Uterus (tissue), 4 donors: ENCODE data around the gene RPS15. TPM values are rescaled to one million over a fixed set of nuclear protein-coding genes. Genes with fewer than 3 reads are reported as not detected.

ENCODE experiments used
- DNase-seq, 2 donors: peaks; one replicate each; pipeline ENCODE4 v3.0.0-alpha.2; 2019 to 2020
- H3K27ac ChIP-seq, 2 donors: fragments of 200-600 bp; sonication (generic); 1 replicate in 1 of 2; 2 replicates in 1 of 2; pipeline ENCODE4 v1.5.1; 2016 to 2018
- H3K27me3 ChIP-seq, 2 donors: fragments of 200-600 bp; sonication (generic); one replicate each; pipeline ENCODE4 v1.5.1; 2018 to 2019; ENCODE audit warnings: control low read depth in 1 of 2
- H3K36me3 ChIP-seq, 2 donors: fragments of 200-600 bp; sonication (generic); one replicate each; pipeline ENCODE4 v1.5.1; 2019; ENCODE audit warnings: control low read depth in 1 of 2
- H3K4me1 ChIP-seq, 2 donors: fragments of 200-600 bp; sonication (generic); one replicate each; pipeline ENCODE4 v1.5.1; 2018 to 2019; ENCODE audit warnings: control low read depth in 1 of 2
- H3K4me3 ChIP-seq, 2 donors: fragments of 200-600 bp; sonication (generic); 1 replicate in 1 of 2; 2 replicates in 1 of 2; pipeline ENCODE4 v1.5.1; 2018 to 2019; ENCODE audit warnings: mild to moderate bottlenecking in 1 of 2
- H3K9me3 ChIP-seq, 2 donors: fragments of 200-600 bp; sonication (generic); one replicate each; pipeline ENCODE4 v1.5.1; 2019; ENCODE audit warnings: control low read depth in 1 of 2
- CTCF ChIP-seq, 4 experiments: fragments of 200-600 bp in 2 of 4; fragments of 450-650 bp in 2 of 4; sonication (generic) in 2 of 4; IDR thresholded peaks; one replicate each; pipeline ENCODE4 v1.5.1; 2016 to 2019; ENCODE audit warnings: antibody characterized with exemption in 4 of 4, mild to moderate bottlenecking in 2 of 4, moderate library complexity in 1 of 4
- POLR2A ChIP-seq, 2 donors: fragments of 450-650 bp; IDR thresholded peaks; one replicate each; pipeline ENCODE4 v1.6.1; 2016; ENCODE audit warnings: antibody characterized with exemption in 2 of 2, mild to moderate bottlenecking in 1 of 2, moderate library complexity in 1 of 2
- intact Hi-C: fragments of 100-400 bp; cut with DNase I; formaldehyde crosslinking; loops from one replicate; pipeline ENCODE4 v1.15.1; 2023; ENCODE audit warnings: low total_unique reads
- total RNA-seq, 4 donors: library from RNA; depleted of rRNA in 3 of 4; stranded (reverse); fragments of >200 nt in 3 of 4; gene quantifications; one replicate each; pipeline versions ENCODE4 v1.1.0 to v1.2.4, GENCODE V29; 2014 to 2023
- donor health status: DM: yes; HTN: yes; CAD: no.

RPS15 gene
- total RNA-seq, 4 donors from 2014 or later = 648 to 5,728 (median 1,854) TPM

GRCh38 chr19:1455336-1456120 lies 17.3 kb downstream of the RPS15 start:
- TF ChIP-seq POLR2A (IDR thresholded peaks at IDR 0.05) (no peak), CTCF (IDR thresholded peaks at IDR 0.05) (no peak)
- Histone ChIP-seq H3K36me3 (no peaks in the 10 kb centered on the region), H3K4me1 (peaks cover 0 to 13% of the 10 kb centered on the region in 2 donors), H3K4me3 (no peak overlapping the region), H3K27me3 (peaks cover 27 to 56% of the 10 kb centered on the region in 2 donors), H3K9me3 (no peaks in the 10 kb centered on the region), H3K27ac (no peak overlapping the region)
- intact Hi-C loops = no loop called here
- peak in 1 of 2 donors; percentile 24 for DNase-seq

DNA sequence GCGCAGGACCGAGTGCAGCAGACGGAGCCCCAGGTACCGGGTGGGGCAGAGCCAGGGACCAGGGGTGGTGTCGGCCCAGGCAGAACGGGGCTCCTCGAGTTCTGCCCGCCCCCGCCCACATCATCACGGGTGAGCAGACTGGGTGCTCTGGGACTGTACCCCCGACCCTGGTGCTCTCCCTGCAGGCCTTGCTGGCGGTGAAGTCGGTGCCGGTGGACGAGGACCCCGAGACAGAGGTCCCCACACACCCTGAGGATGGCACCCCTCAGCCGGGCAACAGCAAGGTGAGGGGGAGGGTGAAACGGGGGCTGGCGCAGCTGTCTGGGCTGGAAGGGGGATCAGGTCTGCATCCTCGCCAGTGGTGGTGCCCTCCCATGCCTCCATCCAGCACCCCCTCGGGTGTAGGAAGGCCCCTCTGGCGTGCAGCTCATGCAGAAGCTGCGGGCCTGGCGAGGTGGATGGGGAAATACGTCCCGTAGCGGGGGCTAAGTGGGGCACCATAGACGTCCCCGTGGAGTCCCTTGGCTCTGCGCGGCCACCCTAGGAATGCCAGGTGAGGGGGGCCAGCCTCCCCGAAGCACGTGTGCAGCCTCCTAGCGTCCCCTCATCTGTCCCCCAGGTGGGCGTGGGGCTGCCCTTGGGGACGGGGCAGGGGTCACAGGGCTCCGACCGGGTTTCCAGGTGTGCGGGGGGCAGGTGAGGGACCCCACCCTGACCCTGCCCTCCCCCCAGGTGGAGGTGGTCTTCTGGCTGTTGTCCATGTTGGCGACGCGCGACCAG lies 18.1 kb downstream of the RPS15 start:
- Histone ChIP-seq H3K4me3 (no peak overlapping the region), H3K36me3 (no peaks in the 10 kb centered on the region), H3K9me3 (no peaks in the 10 kb centered on the region), H3K27me3 (peaks cover 25 to 49% of the 10 kb centered on the region in 2 donors), H3K4me1 (peaks cover 0 to 13% of the 10 kb centered on the region in 2 donors), H3K27ac (no peak overlapping the region)
- TF ChIP-seq CTCF (IDR thresholded peaks at IDR 0.05) = no peak
- TF ChIP-seq POLR2A (IDR thresholded peaks at IDR 0.05) = no peak
- DNase-seq = no peak
- intact Hi-C loops = no loop called here

DNA sequence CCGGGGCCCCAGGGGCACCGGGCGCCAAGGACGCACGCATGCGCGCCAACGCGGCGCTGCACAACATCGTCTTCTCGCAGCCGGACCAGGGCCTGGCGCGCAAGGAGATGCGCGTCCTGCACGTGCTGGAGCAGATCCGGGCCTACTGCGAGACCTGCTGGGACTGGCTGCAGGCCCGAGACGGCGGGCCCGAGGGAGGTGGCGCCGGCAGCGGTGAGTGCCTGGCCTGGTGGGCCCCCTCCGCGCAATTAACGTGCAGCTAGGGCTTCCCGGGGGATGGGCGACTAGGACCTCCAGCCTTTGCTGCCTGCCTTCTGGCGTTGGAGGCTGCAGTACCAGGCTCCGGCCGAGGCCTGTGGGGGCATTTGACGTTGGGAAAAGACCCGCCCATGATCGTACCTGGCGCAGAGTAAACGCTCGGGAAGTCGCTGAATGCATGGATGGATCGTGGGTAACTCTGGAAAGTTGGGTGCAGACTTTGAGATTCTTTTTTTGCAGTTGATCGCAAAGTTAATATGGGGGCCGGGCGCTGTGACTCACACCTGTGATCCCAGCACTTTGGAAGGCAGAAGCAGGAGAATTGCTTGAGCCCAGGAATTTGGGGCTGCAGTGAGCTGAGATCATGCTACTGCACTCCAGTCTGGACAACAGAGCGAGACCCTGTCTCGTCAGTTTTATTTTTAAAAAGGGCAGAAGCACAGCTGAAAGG lies 19.0 kb downstream of the RPS15 start:
- H3K27ac ChIP-seq = no peak overlapping the region
- H3K4me1 ChIP-seq = peaks cover 0 to 13% of the 10 kb centered on the region in 2 donors
- H3K36me3 ChIP-seq = no peaks in the 10 kb centered on the region
- intact Hi-C loops = no loop called here
- no peak for DNase-seq
- no peak overlapping the region for H3K4me3 ChIP-seq
- TF ChIP-seq CTCF (IDR thresholded peaks at IDR 0.05) (no peak), POLR2A (IDR thresholded peaks at IDR 0.05) (no peak)
- peaks cover 25 to 40% of the 10 kb centered on the region in 2 donors for H3K27me3 ChIP-seq
- no peaks in the 10 kb centered on the region for H3K9me3 ChIP-seq

GRCh38 chr19:1457892-1458291 lies 19.7 kb downstream of the RPS15 start:
- Histone ChIP-seq H3K4me3 (no peak overlapping the region), H3K27me3 (peaks cover 25 to 33% of the 10 kb centered on the region in 2 donors), H3K36me3 (no peaks in the 10 kb centered on the region), H3K4me1 (peaks cover 0 to 9% of the 10 kb centered on the region in 2 donors), H3K27ac (no peak overlapping the region), H3K9me3 (no peaks in the 10 kb centered on the region)
- DNase-seq = no peak
- TF ChIP-seq CTCF (IDR thresholded peaks at IDR 0.05) (no peak), POLR2A (IDR thresholded peaks at IDR 0.05) (no peak)
- intact Hi-C loops = no loop called here
